CD4-positive, alpha-beta memory T cell (primary cell): Measurements from ENCODE around the gene MYO1F. TPM values are rescaled to one million over a fixed set of nuclear protein-coding genes. Genes with fewer than 3 reads are reported as not detected.

Experiments used
- CTCF ChIA-PET: fragments of 350-600 bp; sonication (Branson Sonifier 250); formaldehyde crosslinking; loops from one replicate; lab custom pipeline; 2021; ENCODE audit warnings: inconsistent platforms; ENCODE audit not compliant: partially characterized antibody; lab: Charles Lee
- POLR2A ChIA-PET: fragments of 350-600 bp; sonication (Branson Sonifier 250); formaldehyde crosslinking; loops from one replicate; lab custom pipeline; 2021; ENCODE audit not compliant: partially characterized antibody; lab: Charles Lee
- DNase-seq, 5 donors: peaks; one replicate each; pipeline versions ENCODE4 v3.0.0 to v3.0.0-alpha.2; 2020 to 2022; ENCODE audit warnings: mixed read lengths in 1 of 5
- H3K27ac ChIP-seq: one replicate; pipeline ENCODE4 v1.7.0; 2013; ENCODE audit warnings: low read depth, low read length
- H3K27me3 ChIP-seq: 2 replicates; pipeline ENCODE4 v1.7.0; 2013; ENCODE audit warnings: mild to moderate bottlenecking, low read length, moderate library complexity; ENCODE audit not compliant: insufficient read depth
- H3K36me3 ChIP-seq: 2 replicates; pipeline ENCODE4 v1.7.0; 2013; ENCODE audit warnings: mild to moderate bottlenecking, low read length, moderate library complexity; ENCODE audit not compliant: insufficient read depth
- H3K4me1 ChIP-seq: 2 replicates; pipeline ENCODE4 v1.7.0; 2013; ENCODE audit warnings: mild to moderate bottlenecking, low read length, moderate library complexity; ENCODE audit not compliant: insufficient read depth
- H3K4me3 ChIP-seq, 2 donors: one replicate each; pipeline ENCODE4 v1.7.0; 2013; ENCODE audit warnings: low read length in 2 of 2, mild to moderate bottlenecking in 1 of 2
- H3K9me3 ChIP-seq, 2 donors: one replicate each; pipeline ENCODE4 v1.7.0; 2013; ENCODE audit warnings: low read length in 2 of 2, control low read depth in 1 of 2; ENCODE audit not compliant: control insufficient read depth in 1 of 2
- H3K27ac Mint-ChIP-seq, 7 donors: one replicate each; pipeline ENCODE4 v1.8.0; 2020 to 2021; ENCODE audit warnings: mixed read lengths in 7 of 7, mild to moderate bottlenecking in 6 of 7, inconsistent platforms in 3 of 7, moderate library complexity in 3 of 7
- H3K27me3 Mint-ChIP-seq, 2 donors: one replicate each; pipeline ENCODE4 v1.8.0; 2020 to 2021; ENCODE audit warnings: mixed read lengths in 2 of 2
- H3K36me3 Mint-ChIP-seq, 2 donors: one replicate each; pipeline ENCODE4 v1.8.0; 2020 to 2021; ENCODE audit warnings: mixed read lengths in 2 of 2, inconsistent platforms in 1 of 2, mild to moderate bottlenecking in 1 of 2
- H3K4me1 Mint-ChIP-seq, 4 donors: one replicate each; pipeline ENCODE4 v1.8.0; 2020 to 2021; ENCODE audit warnings: mixed read lengths in 4 of 4, mild to moderate bottlenecking in 1 of 4
- H3K4me3 Mint-ChIP-seq, 8 donors: one replicate each; pipeline ENCODE4 v1.8.0; 2020 to 2021; ENCODE audit warnings: mixed read lengths in 8 of 8, mild to moderate bottlenecking in 7 of 8, moderate library complexity in 6 of 8, inconsistent platforms in 3 of 8
- H3K9me3 Mint-ChIP-seq, 8 donors: one replicate each; pipeline ENCODE4 v1.8.0; 2020 to 2021; ENCODE audit warnings: mixed read lengths in 8 of 8, mild to moderate bottlenecking in 5 of 8, inconsistent platforms in 3 of 8, moderate library complexity in 1 of 8
- intact Hi-C: fragments of 100-400 bp; cut with micrococcal nuclease; formaldehyde crosslinking; loops from one replicate; pipeline ENCODE4 v1.15.1; 2023
- polyA plus RNA-seq, 2 donors: library from polyadenylated mRNA; unstranded; fragments of 300-500 nt; fragmentation: Illumina TruSeq; gene quantifications; one replicate each; pipeline ENCODE4 v1.2.3, GENCODE V29; 2021
- total RNA-seq, 2 experiments: library from RNA; stranded (reverse); gene quantifications; one replicate each; pipeline ENCODE4 v1.2.3, GENCODE V29; 2021

The MYO1F gene
- total and polyA plus RNA-seq, 4 experiments from 2014 or later = 35.9 to 359 (median 220) TPM

DNA sequence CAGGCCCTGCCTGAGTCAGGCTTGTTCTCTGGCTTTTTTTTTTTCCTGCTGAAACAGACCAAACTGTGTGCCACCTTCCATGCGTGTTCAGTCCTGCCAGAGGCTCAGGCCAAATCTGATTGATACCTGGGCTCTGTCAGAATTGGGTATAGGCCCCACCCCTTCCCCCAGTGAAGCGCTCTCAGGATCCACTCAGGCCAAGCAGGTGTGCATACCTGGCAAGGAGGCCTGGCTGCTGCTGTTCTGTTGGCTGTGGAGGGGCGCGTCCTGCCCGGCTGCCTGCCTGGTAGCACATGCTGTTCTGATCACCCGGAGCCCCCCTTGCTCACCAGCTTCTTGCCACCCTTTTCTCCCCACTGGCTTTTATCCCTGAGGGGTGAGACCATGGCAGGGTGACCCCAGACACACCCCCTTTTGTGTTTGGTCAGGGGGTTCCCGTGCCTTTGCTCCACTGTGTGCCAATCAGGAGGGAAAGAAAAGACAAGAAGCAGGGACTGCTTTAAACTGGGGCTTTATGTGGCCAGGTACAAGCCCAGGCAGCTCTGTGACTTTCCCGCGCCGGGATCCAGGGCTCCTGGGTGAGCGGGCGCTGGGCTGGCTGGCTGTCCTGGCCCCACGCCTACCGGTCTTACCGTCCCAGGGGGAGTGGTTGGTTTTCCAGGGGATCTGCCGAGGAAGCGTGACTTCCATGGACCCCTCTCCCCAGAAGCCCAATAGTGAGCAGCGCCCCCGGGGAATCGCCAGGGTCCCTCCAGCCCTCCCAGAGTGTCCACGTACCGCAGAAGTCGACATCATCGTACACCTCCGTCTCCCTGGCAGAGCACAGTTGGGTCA, 87.5 kb downstream of the MYO1F start:
- Mint-ChIP-seq H3K36me3 (peaks cover 37 to 43% of the 10 kb centered on the region in 2 donors), H3K4me3 (peak overlapping the region in 1 of 8 donors; percentile 54), H3K27ac (peak overlapping the region in 2 of 7 donors; percentile 42 to 65), H3K9me3 (no peaks in the 10 kb centered on the region), H3K27me3 (no peaks in the 10 kb centered on the region), H3K4me1 (peaks cover 18 to 48% (median 28%) of the 10 kb centered on the region in 4 donors)
- DNase-seq = no peak
- Histone ChIP-seq H3K4me3 (no peak overlapping the region), H3K36me3 (peaks cover 37% of the 10 kb centered on the region), H3K9me3 (no peaks in the 10 kb centered on the region), H3K4me1 (peaks cover 38% of the 10 kb centered on the region), H3K27me3 (no peaks in the 10 kb centered on the region), H3K27ac (no peak overlapping the region)
- intact Hi-C loops = no loop called here
- ChIA-PET POLR2A (interaction anchor here (4.1 kb wide), 1 partner anchor 26 kb away, joined by 55 read pairs; the partner anchor contains the start of gene ZNF414), CTCF (interaction anchor here (1.3 kb wide), 1 partner anchor 89 kb away, joined by 6 read pairs; no protein-coding TSS in a partner anchor)

DNA sequence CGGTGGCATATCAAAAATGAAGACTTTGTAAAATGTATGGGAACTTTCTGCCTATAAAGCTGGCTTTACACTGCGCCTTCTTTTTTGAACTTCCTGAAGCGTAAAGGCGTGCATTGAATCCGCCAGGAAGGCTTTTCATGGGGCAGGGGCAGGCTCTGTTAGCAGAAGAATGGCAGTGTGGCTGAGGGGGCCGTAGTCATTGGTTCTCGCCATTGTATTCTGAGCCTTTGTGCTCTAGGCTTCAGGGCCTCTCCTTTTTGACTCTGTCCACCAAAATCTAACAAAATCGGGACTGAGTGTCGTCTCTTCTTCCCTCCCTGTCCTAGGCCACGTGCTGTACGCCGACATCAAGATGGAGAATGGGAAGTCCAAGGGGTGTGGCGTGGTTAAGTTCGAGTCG, 88.9 kb downstream of the MYO1F start:
- CTCF ChIA-PET = interaction anchor here (1.0 to 4.6 kb wide), 8 partner anchors 7 to 98 kb away, joined by 3 to 60 read pairs (median 5); partner anchors contain the start of gene MYO1F
- peak overlapping the region in 6 of 7 donors; percentile 5 to 93 (median 84) for H3K27ac Mint-ChIP-seq
- no peaks in the 10 kb centered on the region for H3K27me3 Mint-ChIP-seq
- DNase-seq = no peak
- H3K27me3 ChIP-seq = no peaks in the 10 kb centered on the region
- H3K27ac ChIP-seq = no peak overlapping the region
- H3K9me3 Mint-ChIP-seq = no peaks in the 10 kb centered on the region
- H3K4me1 ChIP-seq = peaks cover 29% of the 10 kb centered on the region
- peaks cover 49% of the 10 kb centered on the region for H3K36me3 ChIP-seq
- H3K4me3 ChIP-seq = no peak overlapping the region
- intact Hi-C loops = no loop called here
- H3K9me3 ChIP-seq = no peaks in the 10 kb centered on the region
- POLR2A ChIA-PET = interaction anchor here (4.1 kb wide), 1 partner anchor 28 kb away, joined by 55 read pairs; the partner anchor contains the start of gene ZNF414
- peaks cover 38 to 57% of the 10 kb centered on the region in 2 donors for H3K36me3 Mint-ChIP-seq
- peak overlapping the region in 1 of 8 donors; percentile 77 for H3K4me3 Mint-ChIP-seq
- peaks cover 18 to 40% (median 24%) of the 10 kb centered on the region in 4 donors for H3K4me1 Mint-ChIP-seq

GRCh38 chr19:8487137-8487851, 89.9 kb downstream of the MYO1F start:
- H3K4me1 Mint-ChIP-seq = peaks cover 24 to 50% (median 29%) of the 10 kb centered on the region in 4 donors
- peaks cover 29% of the 10 kb centered on the region for H3K4me1 ChIP-seq
- H3K9me3 ChIP-seq = no peaks in the 10 kb centered on the region
- H3K36me3 ChIP-seq = peaks cover 60% of the 10 kb centered on the region
- peaks cover 45 to 68% of the 10 kb centered on the region in 2 donors for H3K36me3 Mint-ChIP-seq
- no peaks in the 10 kb centered on the region for H3K27me3 Mint-ChIP-seq
- DNase-seq = peak; percentile 66 to 76 (median 71)
- no peaks in the 10 kb centered on the region for H3K9me3 Mint-ChIP-seq
- H3K27ac ChIP-seq = peak overlapping the region; percentile 41
- ChIA-PET CTCF (interaction anchor here (1.0 to 4.6 kb wide), 17 partner anchors 9 to 154 kb away, joined by 3 to 60 read pairs (median 4); partner anchors contain the start of genes MARCHF2, MYO1F and ZNF414), POLR2A (interaction anchor here (0.6 to 4.1 kb wide), 14 partner anchors 19 to 100 kb away, joined by 3 to 55 read pairs (median 6); partner anchors contain the start of genes HNRNPM, MARCHF2, MYO1F and ZNF414)
- H3K27ac Mint-ChIP-seq = peak overlapping the region; percentile 83 to 95 (median 89)
- no peak overlapping the region for H3K4me3 ChIP-seq
- intact Hi-C loops = loop anchor here (1.0 kb wide), 2 partner anchors 19 to 91 kb away; no protein-coding TSS in a partner anchor
- peak overlapping the region; percentile 36 to 79 (median 66) for H3K4me3 Mint-ChIP-seq
- H3K27me3 ChIP-seq = no peaks in the 10 kb centered on the region

GRCh38 chr19:8486661-8487136, 90.5 kb downstream of the MYO1F start:
- H3K9me3 ChIP-seq = no peaks in the 10 kb centered on the region
- intact Hi-C loops = loop anchor here (1.0 kb wide), 2 partner anchors 20 to 92 kb away; no protein-coding TSS in a partner anchor
- peak overlapping the region; percentile 41 for H3K27ac ChIP-seq
- H3K27me3 Mint-ChIP-seq = no peaks in the 10 kb centered on the region
- peak overlapping the region; percentile 36 to 79 (median 66) for H3K4me3 Mint-ChIP-seq
- no peaks in the 10 kb centered on the region for H3K9me3 Mint-ChIP-seq
- H3K27me3 ChIP-seq = no peaks in the 10 kb centered on the region
- no peak overlapping the region for H3K4me3 ChIP-seq
- POLR2A ChIA-PET = interaction anchor here (1.2 to 4.1 kb wide), 11 partner anchors 19 to 100 kb away, joined by 3 to 55 read pairs (median 6); partner anchors contain the start of genes MARCHF2, MYO1F and ZNF414
- H3K36me3 ChIP-seq = peaks cover 63% of the 10 kb centered on the region
- H3K36me3 Mint-ChIP-seq = peaks cover 45 to 71% of the 10 kb centered on the region in 2 donors
- H3K4me1 ChIP-seq = peaks cover 29% of the 10 kb centered on the region
- H3K4me1 Mint-ChIP-seq = peaks cover 25 to 54% (median 29%) of the 10 kb centered on the region in 4 donors
- no peak for DNase-seq
- CTCF ChIA-PET = interaction anchor here (1.2 to 4.6 kb wide), 13 partner anchors 17 to 155 kb away, joined by 3 to 60 read pairs (median 7); partner anchors contain the start of genes MARCHF2, MYO1F and ZNF414
- H3K27ac Mint-ChIP-seq = peak overlapping the region; percentile 83 to 95 (median 89)

GRCh38 chr19:8485561-8486371, 91.5 kb downstream of the MYO1F start:
- Histone ChIP-seq H3K27ac (no peak overlapping the region), H3K4me1 (peaks cover 36% of the 10 kb centered on the region), H3K27me3 (no peaks in the 10 kb centered on the region), H3K36me3 (peaks cover 72% of the 10 kb centered on the region), H3K4me3 (no peak overlapping the region), H3K9me3 (no peaks in the 10 kb centered on the region)
- no peaks in the 10 kb centered on the region for H3K27me3 Mint-ChIP-seq
- POLR2A ChIA-PET = interaction anchor here (1.2 to 4.1 kb wide), 3 partner anchors 30 to 73 kb away, joined by 3 to 55 read pairs (median 9); partner anchors contain the start of genes MARCHF2 and ZNF414
- DNase-seq = no peak
- H3K4me1 Mint-ChIP-seq = peaks cover 30 to 63% (median 39%) of the 10 kb centered on the region in 4 donors
- CTCF ChIA-PET = interaction anchor here (0.9 to 4.6 kb wide), 7 partner anchors 20 to 131 kb away, joined by 3 to 60 read pairs (median 8); partner anchors contain the start of genes MARCHF2 and MYO1F
- intact Hi-C loops = no loop called here
- H3K27ac Mint-ChIP-seq = peak overlapping the region in 6 of 7 donors; percentile 23 to 85 (median 74)
- H3K36me3 Mint-ChIP-seq = peaks cover 54 to 80% of the 10 kb centered on the region in 2 donors
- peaks cover 0 to 2% (median 0%) of the 10 kb centered on the region in 8 donors for H3K9me3 Mint-ChIP-seq
- peak overlapping the region in 1 of 8 donors; percentile 5 for H3K4me3 Mint-ChIP-seq
